Fibroblast of lung (primary cell): ENCODE results near the gene KLC1. TPM values are rescaled to one million over a fixed set of nuclear protein-coding genes. Genes with fewer than 3 reads are reported as not detected.

Experiments
- DNase-seq, 2 donors: peaks; one replicate each; pipeline versions ENCODE4 v3.0.0 to v3.0.0-alpha.2; 2010; ENCODE audit warnings: low read depth in 2 of 2
- H2AFZ ChIP-seq: 2 replicates; pipeline ENCODE4 v1.5.1; 2012; ENCODE audit warnings: low read length, control low read depth, inconsistent platforms
- H3K27ac ChIP-seq: 2 replicates; pipeline ENCODE4 v1.5.1; 2011; ENCODE audit warnings: low read length, control low read depth; ENCODE audit not compliant: insufficient read depth
- H3K27me3 ChIP-seq: 2 replicates; pipeline ENCODE4 v1.5.1; 2011; ENCODE audit warnings: mild to moderate bottlenecking, low read length; ENCODE audit not compliant: control insufficient read depth, insufficient read depth
- H3K36me3 ChIP-seq: 2 replicates; pipeline ENCODE4 v1.5.1; 2011; ENCODE audit warnings: low read length; ENCODE audit not compliant: control insufficient read depth, insufficient read depth
- H3K4me1 ChIP-seq: 2 replicates; pipeline ENCODE4 v1.5.1; 2011; ENCODE audit warnings: low read length; ENCODE audit not compliant: control insufficient read depth, insufficient read depth; ENCODE audit errors: extremely low read depth
- H3K4me2 ChIP-seq: 2 replicates; pipeline ENCODE4 v1.5.1; 2011; ENCODE audit warnings: low read length, control low read depth; ENCODE audit not compliant: insufficient read depth; ENCODE audit errors: extremely low read depth
- H3K4me3 ChIP-seq, 4 experiments: fragments of 200-600 bp in 1 of 4; sonication (generic) in 1 of 4; replicated peaks in 1 of 4; 2 replicates each; pipeline ENCODE4 v1.5.1; 2011 to 2016; ENCODE audit warnings: low read length in 4 of 4, low read depth in 3 of 4, mild to moderate bottlenecking in 3 of 4, control low read depth in 2 of 4, inconsistent platforms in 1 of 4, mixed read lengths in 1 of 4; ENCODE audit not compliant: insufficient read depth in 1 of 4; ENCODE audit errors: control extremely low read depth in 1 of 4
- H3K79me2 ChIP-seq: 2 replicates; pipeline ENCODE4 v1.5.1; 2012; ENCODE audit warnings: mild to moderate bottlenecking, low read length, inconsistent platforms; ENCODE audit not compliant: control insufficient read depth, insufficient read depth
- H3K9ac ChIP-seq: 2 replicates; pipeline ENCODE4 v1.5.1; 2011; ENCODE audit warnings: mild to moderate bottlenecking, low read length, control low read depth; ENCODE audit not compliant: insufficient read depth
- H3K9me3 ChIP-seq: 2 replicates; pipeline ENCODE4 v1.5.1; 2012; ENCODE audit warnings: low read depth, low read length; ENCODE audit not compliant: control insufficient read depth, insufficient read depth
- H4K20me1 ChIP-seq: 2 replicates; pipeline ENCODE4 v1.5.1; 2011; ENCODE audit warnings: low read length; ENCODE audit not compliant: control insufficient read depth, insufficient read depth; ENCODE audit errors: extremely low read depth
- CTCF ChIP-seq, 2 donors: IDR thresholded peaks in 1 of 2; conservative IDR thresholded peaks in 1 of 2; 1 replicate in 1 of 2; 2 replicates in 1 of 2; pipeline ENCODE4 v1.5.1; 2011 to 2012; ENCODE audit warnings: low read length in 2 of 2, control low read depth in 1 of 2, inconsistent platforms in 1 of 2, low read depth in 1 of 2, mild to moderate bottlenecking in 1 of 2
- EZH2 ChIP-seq: IDR thresholded peaks from 2 replicates; pipeline ENCODE4 v1.5.1; 2012; ENCODE audit warnings: low read length, control low read depth, mild to moderate bottlenecking; ENCODE audit errors: missing control alignments
- polyA plus RNA-seq, 2 donors: library from polyadenylated mRNA; depleted of rRNA in 1 of 2; stranded (reverse) in 1 of 2; unstranded in 1 of 2; fragments of >200 nt; gene quantifications; 2 replicates each; pipeline ENCODE4 v1.2.1, GENCODE V29; 2011 to 2012; ENCODE audit warnings: missing spikeins in 1 of 2
- total RNA-seq: library from RNA; depleted of rRNA; stranded (reverse); fragments of >200 nt; gene quantifications from 2 replicates; pipeline ENCODE4 v1.2.1, GENCODE V29; 2014

Gene KLC1
- total and polyA plus RNA-seq, 2 donors (not counting 1 experiment from before 2014, with no cell fraction given) = 180 to 219 TPM

- no peak for DNase-seq
Observed at GRCh38 chr14:103626146-103626850, 2.7 kb upstream of the KLC1 start.

GRCh38 chr14:103627073-103628025, 1.7 kb upstream of the KLC1 start:
- Histone ChIP-seq H3K9ac (no peak overlapping the region), H3K27me3 (no peaks in the 10 kb centered on the region), H3K4me2 (peak overlapping the region; percentile 92), H4K20me1 (peaks cover 5% of the 10 kb centered on the region), H3K4me1 (peaks cover 28% of the 10 kb centered on the region), H2AFZ (no peak overlapping the region), H3K27ac (peak overlapping the region; percentile 96), H3K79me2 (peaks cover 33% of the 10 kb centered on the region), H3K9me3 (no peaks in the 10 kb centered on the region), H3K36me3 (no peaks in the 10 kb centered on the region), H3K4me3 (no peak overlapping the region)
- TF ChIP-seq EZH2 = no peak
- TF ChIP-seq CTCF (conservative IDR thresholded peaks at IDR 0.05 in 1 of 2, IDR thresholded peaks at IDR 0.05 in 1 of 2; ENCODE audit: low read depth in 1 of 2, low read length in 2 of 2) = no peak
- DNase-seq = no peak

More at GRCh38 chr14:103626146-103626850, 2.7 kb upstream of the KLC1 start:
- H3K9ac ChIP-seq = no peak overlapping the region
- no peaks in the 10 kb centered on the region for H3K27me3 ChIP-seq
- H4K20me1 ChIP-seq = peaks cover 5% of the 10 kb centered on the region
- H3K27ac ChIP-seq = no peak overlapping the region
- peaks cover 23% of the 10 kb centered on the region for H3K79me2 ChIP-seq
- no peak for TF ChIP-seq CTCF (conservative IDR thresholded peaks at IDR 0.05 in 1 of 2, IDR thresholded peaks at IDR 0.05 in 1 of 2; ENCODE audit: low read depth in 1 of 2, low read length in 2 of 2)
- no peak for TF ChIP-seq EZH2
- no peak overlapping the region for H3K4me2 ChIP-seq
- H3K4me3 ChIP-seq = no peak overlapping the region
- H2AFZ ChIP-seq = no peak overlapping the region
- no peaks in the 10 kb centered on the region for H3K36me3 ChIP-seq
- no peaks in the 10 kb centered on the region for H3K9me3 ChIP-seq
- peaks cover 28% of the 10 kb centered on the region for H3K4me1 ChIP-seq

- no peak for TF ChIP-seq CTCF (conservative IDR thresholded peaks at IDR 0.05 in 1 of 2, IDR thresholded peaks at IDR 0.05 in 1 of 2; ENCODE audit: low read depth in 1 of 2, low read length in 2 of 2)
- no peak for TF ChIP-seq EZH2
- DNase-seq = peak; percentile 77 to 79
Observed at GRCh38 chr14:103628221-103628683, 759 bp upstream of the KLC1 start.

More at GRCh38 chr14:103628221-103628683, 759 bp upstream of the KLC1 start:
- no peak overlapping the region for H2AFZ ChIP-seq
- H3K9ac ChIP-seq = peak overlapping the region; percentile 96
- H3K27me3 ChIP-seq = no peaks in the 10 kb centered on the region
- H3K4me3 ChIP-seq = peak overlapping the region; percentile 21 to 98 (median 56)
- H3K4me1 ChIP-seq = peaks cover 28% of the 10 kb centered on the region
- H3K4me2 ChIP-seq = peak overlapping the region; percentile 92
- no peaks in the 10 kb centered on the region for H3K36me3 ChIP-seq
- peaks cover 42% of the 10 kb centered on the region for H3K79me2 ChIP-seq
- no peaks in the 10 kb centered on the region for H3K9me3 ChIP-seq
- peaks cover 5% of the 10 kb centered on the region for H4K20me1 ChIP-seq
- H3K27ac ChIP-seq = peak overlapping the region; percentile 96
